NCI-H1436 treated with DMSO at 0.1 percent for 48 hours (cell line): ENCODE results near the gene DNAJC7.
"Not testable (repeated sequence)": the region's sequence is repeated elsewhere in the genome, so short reads cannot be mapped to it uniquely, and the experiment has no call there.

Source experiments
- DNase-seq: peaks from one replicate; lab custom pipeline; 2025; lab: John Stamatoyannopoulos, UW

DNAJC7 gene

DNA sequence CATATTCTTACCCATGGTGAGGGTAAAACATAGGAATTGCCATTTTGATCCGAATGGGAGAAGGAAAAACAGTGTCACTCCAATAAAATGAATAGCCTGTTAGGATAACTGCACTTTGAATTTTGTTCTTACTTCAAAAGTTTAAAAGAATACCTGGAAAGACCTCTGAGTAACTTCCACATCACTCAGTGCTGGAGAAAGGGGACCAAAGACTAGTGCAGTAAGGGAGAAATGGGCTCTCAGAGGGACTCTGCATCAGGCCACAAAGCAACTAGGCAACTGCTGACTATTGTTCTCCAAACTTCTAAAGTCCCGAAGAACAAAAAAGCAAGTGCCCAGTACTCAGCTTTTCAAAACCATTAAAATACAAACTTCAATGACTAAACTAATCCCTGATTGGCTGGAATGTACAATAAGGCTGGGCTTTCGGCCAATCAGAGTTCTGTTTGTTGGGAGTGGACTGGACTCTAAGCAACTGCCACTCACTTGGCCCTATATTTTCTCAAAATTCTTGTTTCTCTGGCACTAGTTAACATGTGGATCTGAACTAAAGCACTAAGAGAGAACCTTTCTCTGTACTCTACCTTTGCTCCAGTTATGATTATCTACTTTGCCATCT is 6.2 kb downstream of the DNAJC7 start:
- no peak for DNase-seq

- not testable (repeated sequence) for DNase-seq
These were observed 7.0 kb downstream of the DNAJC7 start for GRCh38 chr17:42010266-42010680.

DNA sequence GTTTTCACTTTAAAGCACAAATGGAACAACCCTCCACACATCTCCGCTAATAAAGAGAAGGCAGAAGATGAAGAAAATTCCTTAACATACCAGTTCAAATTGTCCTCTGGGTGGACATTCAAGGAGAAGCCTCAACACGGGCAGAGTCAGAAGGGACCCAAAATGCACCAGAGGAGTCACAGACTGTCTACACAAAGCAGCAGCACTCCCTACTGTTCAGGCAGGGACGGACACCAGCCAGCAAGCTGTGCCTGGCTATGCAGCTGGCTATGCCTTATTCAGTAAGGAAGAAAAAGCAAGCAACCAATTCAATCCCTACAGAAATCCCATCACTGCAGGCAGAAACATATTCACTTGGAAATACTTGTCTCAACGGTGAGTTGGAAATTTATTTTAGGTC is 8.1 kb downstream of the DNAJC7 start:
- no peak for DNase-seq

GRCh38 chr17:42005166-42005565 is 12.1 kb downstream of the DNAJC7 start:
- DNase-seq: no peak

- DNase-seq: no peak
These were observed 14.4 kb downstream of the DNAJC7 start for GRCh38 chr17:42002792-42003301.

- DNase-seq: no peak
These were observed 15.0 kb downstream of the DNAJC7 start for GRCh38 chr17:42002175-42002791.

GRCh38 chr17:42001729-42002128 is 15.5 kb downstream of the DNAJC7 start:
- no peak for DNase-seq

DNA sequence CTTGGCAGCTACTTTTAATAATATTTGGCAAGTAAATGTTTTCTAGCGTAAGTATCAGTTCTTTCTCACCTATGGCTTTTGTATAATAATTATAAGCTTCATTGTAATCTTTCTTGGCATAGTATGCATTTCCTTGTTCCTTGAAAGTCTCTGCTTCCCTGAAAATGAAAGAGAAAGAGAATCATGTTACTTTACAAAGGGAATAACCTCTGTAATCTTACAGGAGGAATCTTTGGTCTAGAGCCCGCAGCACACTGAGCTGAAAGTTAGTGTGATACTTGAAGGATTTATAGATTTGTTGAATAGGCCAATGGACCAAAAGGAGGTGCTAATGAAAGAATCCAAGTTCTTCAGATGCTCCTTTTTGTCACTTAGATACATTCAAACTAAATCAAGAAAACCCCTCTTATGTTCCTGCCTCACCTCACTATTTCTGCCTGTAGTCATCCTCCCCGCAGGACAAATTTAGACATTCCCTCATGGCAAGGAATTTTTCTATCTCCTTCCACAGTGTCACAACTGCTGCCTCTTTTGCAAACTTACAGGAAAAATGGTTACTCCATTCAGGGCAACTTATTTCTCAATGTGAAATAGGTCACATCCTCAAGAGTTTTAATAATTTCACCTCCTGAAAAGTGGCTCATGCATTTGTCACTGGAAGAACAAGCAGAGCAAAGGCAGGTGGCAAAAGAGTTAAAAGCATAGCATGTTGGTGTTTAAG is 16.7 kb downstream of the DNAJC7 start:
- no peak for DNase-seq

DNA sequence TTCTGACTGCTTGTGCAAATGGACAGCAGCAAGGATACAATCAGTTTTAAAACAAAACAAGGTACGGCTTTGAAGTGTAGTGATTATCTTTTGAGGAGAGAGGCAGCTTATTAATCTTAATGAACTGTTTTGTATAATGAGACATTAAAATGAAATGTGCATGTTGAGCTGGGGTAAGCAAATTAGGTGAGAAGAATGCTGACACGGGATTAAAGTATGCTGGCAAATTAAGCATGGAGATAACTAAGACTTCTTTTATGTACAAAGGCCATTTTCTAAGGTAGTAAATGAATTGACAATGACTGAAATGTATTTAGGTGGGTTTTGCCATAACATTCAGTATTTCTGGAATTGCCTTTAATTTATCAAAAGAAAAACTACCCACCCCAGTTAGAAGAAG is 18.7 kb downstream of the DNAJC7 start:
- no peak for DNase-seq

DNA sequence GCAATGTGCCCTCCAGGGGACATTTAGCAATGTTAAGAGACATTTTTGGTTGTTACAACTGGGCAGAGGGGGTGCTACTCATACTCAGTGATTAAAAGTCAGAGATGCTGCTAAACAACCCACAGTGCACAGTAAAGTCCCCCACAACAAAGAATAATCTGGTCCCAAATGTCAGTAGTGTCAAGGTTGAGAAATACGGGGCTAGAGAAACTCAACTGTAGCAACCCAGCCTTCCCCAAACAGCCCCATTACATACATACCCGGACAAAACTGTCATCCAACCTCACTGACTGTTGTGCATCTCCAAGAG is 20.4 kb downstream of the DNAJC7 start:
- DNase-seq: no peak

DNA sequence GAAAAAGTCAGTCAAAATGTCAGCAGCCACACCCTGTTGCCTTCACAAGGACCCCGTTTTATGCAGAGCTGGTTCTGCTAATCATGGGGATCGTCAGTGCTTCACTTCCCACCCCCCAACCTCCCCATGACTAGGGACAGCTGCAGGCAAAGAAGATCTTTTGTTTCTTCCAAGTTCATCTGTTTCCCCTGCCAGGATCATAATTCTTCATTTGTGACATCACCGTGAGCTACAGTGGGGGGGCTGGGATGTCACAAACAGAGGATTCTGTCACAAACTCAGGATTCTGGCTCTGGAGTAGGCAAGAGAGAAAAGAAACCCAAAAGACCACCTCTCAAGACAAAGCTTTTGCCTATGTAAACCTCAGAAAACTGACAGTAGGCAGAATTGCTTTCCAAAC is 24.7 kb downstream of the DNAJC7 start:
- no peak for DNase-seq

DNA sequence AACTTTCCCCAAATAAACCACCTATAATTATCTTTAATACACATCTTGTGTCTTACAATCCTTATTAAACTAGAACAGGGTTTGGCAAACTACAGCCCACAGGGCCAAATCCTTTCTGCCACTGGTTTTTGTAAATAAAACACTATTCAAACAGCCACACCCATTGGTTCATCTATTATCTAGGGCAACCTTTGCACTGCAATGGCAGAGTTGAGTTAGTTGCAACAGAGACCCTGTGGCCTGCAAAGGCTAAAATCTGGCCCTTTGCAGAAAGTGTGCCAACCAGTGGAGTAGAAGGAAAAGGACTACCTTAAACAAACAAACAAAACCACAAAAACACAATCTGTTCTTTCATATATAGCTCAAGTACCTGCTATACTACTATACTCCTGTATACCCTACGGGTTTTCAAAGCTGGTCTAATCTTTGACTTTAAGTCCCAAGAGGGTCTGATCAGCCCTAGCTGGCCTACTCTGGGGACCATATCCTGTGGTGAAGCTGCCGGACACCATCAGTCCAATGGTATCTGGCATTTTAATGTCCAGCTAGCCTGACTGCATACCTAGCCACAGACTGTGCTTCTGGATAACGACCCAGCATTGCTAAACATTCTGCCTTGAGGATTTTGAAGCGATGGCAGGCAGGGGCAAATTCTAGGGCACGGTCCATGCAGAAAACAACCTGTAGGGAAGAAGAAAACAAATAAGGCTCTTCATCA is 27.4 kb downstream of the DNAJC7 start:
- DNase-seq: no peak

DNA sequence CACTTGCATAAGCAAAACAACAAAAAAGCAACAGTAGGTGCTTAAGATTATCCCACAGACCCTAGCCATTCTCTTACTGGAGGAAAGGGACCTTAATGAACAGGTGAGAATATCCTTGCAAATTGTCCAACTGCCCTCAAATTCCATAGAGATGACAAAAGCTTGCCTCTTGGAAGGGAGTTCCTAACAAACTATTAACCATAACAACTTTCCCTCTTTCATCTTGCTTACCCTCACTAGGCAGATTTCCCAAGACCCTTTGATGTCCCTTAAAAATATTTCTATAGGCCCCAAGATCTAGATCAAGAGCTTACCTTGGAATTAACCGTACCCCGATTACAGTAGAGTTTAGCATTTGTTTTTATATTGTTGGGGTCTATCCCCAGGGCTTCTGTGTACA is 28.8 kb downstream of the DNAJC7 start:
- no peak for DNase-seq

DNA sequence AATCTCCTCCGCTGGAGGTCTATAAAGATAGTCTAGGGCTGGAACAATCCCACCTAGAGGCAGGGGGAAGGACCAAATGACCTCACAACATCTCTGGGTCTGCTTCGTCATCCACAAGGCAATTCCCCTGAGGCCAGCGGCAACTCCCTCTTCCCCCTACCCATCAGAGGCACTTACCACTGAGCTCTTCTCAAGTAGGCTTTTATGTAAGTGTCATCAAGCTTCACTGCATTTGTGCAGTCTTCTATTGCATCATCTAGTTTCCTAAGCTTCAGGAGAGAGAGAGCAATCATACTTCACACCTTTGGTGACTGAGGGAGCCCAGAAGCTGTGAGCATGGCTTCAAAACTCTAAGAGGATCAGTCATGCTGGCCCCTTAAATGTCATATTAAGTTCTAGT is 29.6 kb downstream of the DNAJC7 start:
- DNase-seq: peak; percentile 10

- no peak for DNase-seq
These were observed 30.6 kb downstream of the DNAJC7 start for GRCh38 chr17:41986634-41987033.

DNA sequence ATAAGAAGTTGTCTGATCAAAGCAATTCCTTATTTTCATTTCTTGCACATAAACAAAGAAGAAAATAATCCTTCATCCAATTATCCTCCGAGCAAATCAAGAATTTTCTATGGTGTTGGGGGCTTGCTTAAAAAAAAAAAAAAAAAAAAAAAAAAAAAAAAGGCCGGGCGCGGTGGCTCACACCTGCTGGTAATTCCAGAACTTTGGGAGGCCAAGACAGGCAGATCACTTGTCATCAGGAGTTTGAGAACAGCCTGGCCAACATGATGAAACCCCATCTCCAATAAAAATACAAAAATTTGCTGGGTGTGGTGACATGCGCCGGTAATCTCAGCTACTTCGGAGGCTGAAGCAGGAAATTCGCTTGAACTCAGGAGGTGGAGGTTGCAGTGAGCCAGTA is 31.3 kb downstream of the DNAJC7 start:
- no peak for DNase-seq

DNA sequence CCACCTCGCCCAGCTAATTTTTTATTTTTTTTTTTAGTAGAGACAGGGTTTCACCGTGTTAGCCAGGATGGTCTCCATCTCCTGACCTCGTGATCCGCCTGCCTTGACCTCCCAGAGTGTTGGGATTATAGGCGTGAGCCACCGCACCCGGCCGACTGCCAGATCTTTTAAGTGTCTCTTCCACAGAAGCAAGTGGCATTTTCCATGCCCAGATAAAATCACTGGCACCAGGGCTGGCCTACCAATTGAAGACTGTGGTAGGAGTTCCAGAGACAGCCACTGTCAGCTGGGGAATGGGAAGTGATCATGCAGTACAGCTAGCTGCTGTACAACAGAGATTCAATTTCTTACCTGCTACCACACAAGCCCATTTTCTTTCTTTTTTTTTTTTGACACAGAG is 32.8 kb downstream of the DNAJC7 start:
- no peak for DNase-seq

DNA sequence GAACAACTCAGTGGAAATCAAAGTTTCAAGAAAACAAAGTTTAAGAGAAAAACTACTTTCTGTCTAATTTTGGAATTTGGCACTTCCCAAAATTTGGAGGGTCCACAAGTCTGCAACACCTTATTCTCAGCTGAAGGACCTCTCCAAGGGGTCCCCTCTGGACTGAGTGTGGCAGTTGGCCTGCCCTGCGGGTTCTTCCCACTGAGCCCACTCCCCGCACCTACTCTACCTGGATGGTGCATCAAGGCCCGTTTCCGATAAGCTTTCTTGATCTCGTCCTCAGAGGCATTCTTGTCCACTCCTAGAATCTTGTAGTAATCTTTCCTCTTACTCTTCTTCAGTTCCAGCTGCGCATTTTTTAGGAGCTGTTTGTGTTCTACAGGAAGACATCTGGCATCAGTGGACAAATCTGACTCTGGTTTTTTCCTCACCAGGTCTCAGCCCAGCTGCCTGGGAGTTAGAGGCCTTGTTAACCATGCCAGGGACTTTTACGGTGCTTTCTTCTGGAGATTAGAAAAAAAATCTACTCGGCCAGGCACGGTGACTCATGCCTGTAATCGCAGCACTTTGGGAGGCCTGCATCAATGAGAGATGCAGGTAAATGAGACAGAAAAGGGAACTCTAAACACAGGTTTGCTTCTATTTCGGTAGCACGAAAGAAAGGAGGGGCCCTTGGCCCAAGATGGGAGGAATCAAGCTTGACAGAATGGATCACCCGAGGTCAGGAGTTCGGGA is 35.0 kb downstream of the DNAJC7 start:
- no peak for DNase-seq

DNA sequence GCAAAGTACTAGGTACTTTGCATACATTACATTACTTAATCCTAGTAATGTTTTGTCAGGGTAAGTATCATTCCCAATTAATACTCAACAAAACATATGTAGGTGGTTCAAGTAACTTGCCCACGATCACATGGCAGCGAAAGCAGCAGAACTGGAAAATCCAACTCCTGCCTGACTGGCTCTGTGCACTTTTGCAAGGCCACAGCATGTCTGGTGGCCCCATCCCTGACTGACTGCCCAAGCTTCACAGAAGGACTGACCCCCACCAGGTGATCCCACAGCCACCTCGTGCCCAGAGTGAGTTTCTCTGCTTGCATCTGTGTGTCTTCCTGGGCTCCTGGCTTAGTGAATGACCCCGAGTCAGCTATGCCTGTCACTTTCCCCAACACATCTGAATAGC is 39.2 kb downstream of the DNAJC7 start:
- DNase-seq: no peak

GRCh38 chr17:41976142-41976768 is 41.0 kb downstream of the DNAJC7 start:
- DNase-seq: no peak
